Activated T-helper 1 cell treated with anti-CD3 and anti-CD28 coated beads, Interleukin-12 subunit alpha, Interleukin-12 subunit beta, Interleukin-2, Interleukin-4 antibody, amounts not matched to agents 30 ng/mL and 10 ng/mL and 1 ng/mL, durations not matched to agents 14 hours and 24 hours and 36 hours (primary cell): ENCODE data around the gene KRT33A. TPM values are rescaled to one million over a fixed set of nuclear protein-coding genes. Genes with fewer than 3 reads are reported as not detected.
"Not testable (repeated sequence)": the region's sequence is repeated elsewhere in the genome, so short reads cannot be mapped to it uniquely, and the experiment has no call there.

Experiments used
- DNase-seq: peaks from one replicate; pipeline ENCODE4 v3.0.0; 2021; ENCODE audit warnings: low spot score
- H3K27ac Mint-ChIP-seq: one replicate; pipeline ENCODE4 v1.8.0; 2021; ENCODE audit warnings: mild to moderate bottlenecking, mixed read lengths
- H3K27me3 Mint-ChIP-seq: one replicate; pipeline ENCODE4 v1.8.0; 2022; ENCODE audit warnings: mild to moderate bottlenecking, moderate library complexity, mixed read lengths; ENCODE audit not compliant: insufficient read depth
- H3K36me3 Mint-ChIP-seq: one replicate; pipeline ENCODE4 v1.8.0; 2021; ENCODE audit warnings: low read depth, mixed read lengths
- H3K4me1 Mint-ChIP-seq: one replicate; pipeline ENCODE4 v1.8.0; 2021; ENCODE audit warnings: low read depth, mixed read lengths
- H3K4me3 Mint-ChIP-seq: one replicate; pipeline ENCODE4 v1.8.0; 2021; ENCODE audit warnings: mild to moderate bottlenecking, moderate library complexity, mixed read lengths
- H3K9me3 Mint-ChIP-seq: one replicate; pipeline ENCODE4 v1.8.0; 2021; ENCODE audit warnings: mixed read lengths
- intact Hi-C: fragments of 100-400 bp; cut with micrococcal nuclease; formaldehyde crosslinking; loops from one replicate; pipeline ENCODE4 v1.15.1; 2024
- total RNA-seq: library from RNA; stranded (reverse); gene quantifications from 2 replicates; pipeline ENCODE4 v1.2.3, GENCODE V29; 2022

Gene KRT33A
- total RNA-seq, 1 donor from 2014 or later, result not detected

- Mint-ChIP-seq H3K36me3 (no peaks in the 10 kb centered on the region), H3K9me3 (no peaks in the 10 kb centered on the region), H3K4me1 (no peaks in the 10 kb centered on the region), H3K27ac (no peak overlapping the region), H3K27me3 (peaks cover 24% of the 10 kb centered on the region), H3K4me3 (no peak overlapping the region)
- no peak for DNase-seq
- intact Hi-C loops, result no loop called here
Measured at GRCh38 chr17:41351177-41351576, 549 bp upstream of the KRT33A start.

- Mint-ChIP-seq H3K27ac (no peak overlapping the region), H3K4me1 (peaks cover 3% of the 10 kb centered on the region), H3K27me3 (peaks cover 30% of the 10 kb centered on the region), H3K9me3 (peaks cover 3% of the 10 kb centered on the region), H3K36me3 (peaks cover 3% of the 10 kb centered on the region), H3K4me3 (no peak overlapping the region)
- DNase-seq, result no peak
- intact Hi-C loops, result no loop called here
Measured at GRCh38 chr17:41347869-41348760, 2.5 kb downstream of the KRT33A start.

GRCh38 chr17:41346421-41346820 is 4.2 kb downstream of the KRT33A start:
- H3K9me3 Mint-ChIP-seq, result peaks cover 16% of the 10 kb centered on the region
- H3K4me3 Mint-ChIP-seq, intact Hi-C loops, H3K27ac Mint-ChIP-seq, H3K36me3 Mint-ChIP-seq, DNase-seq: not testable (repeated sequence)
- H3K4me1 Mint-ChIP-seq, result peaks cover 18% of the 10 kb centered on the region
- H3K27me3 Mint-ChIP-seq, result peaks cover 28% of the 10 kb centered on the region

GRCh38 chr17:41345992-41346391 is 4.6 kb downstream of the KRT33A start:
- intact Hi-C loops, result no loop called here
- Mint-ChIP-seq H3K4me3 (no peak overlapping the region), H3K27me3 (peaks cover 24% of the 10 kb centered on the region), H3K9me3 (peaks cover 16% of the 10 kb centered on the region), H3K27ac (no peak overlapping the region), H3K4me1 (peaks cover 22% of the 10 kb centered on the region), H3K36me3 (peaks cover 6% of the 10 kb centered on the region)
- no peak for DNase-seq

- Mint-ChIP-seq H3K27ac (no peak overlapping the region), H3K4me3 (no peak overlapping the region), H3K4me1 (peaks cover 52% of the 10 kb centered on the region), H3K36me3 (peaks cover 6% of the 10 kb centered on the region), H3K27me3 (peaks cover 25% of the 10 kb centered on the region), H3K9me3 (peaks cover 16% of the 10 kb centered on the region)
- intact Hi-C loops, result loop anchor here (5.0 kb wide), 1 partner anchor 324 kb away; no protein-coding TSS in a partner anchor
- DNase-seq, result no peak
Measured at GRCh38 chr17:41343029-41343428, 7.6 kb downstream of the KRT33A start.

- Mint-ChIP-seq H3K4me3 (peak overlapping the region; percentile 11), H3K9me3 (peaks cover 16% of the 10 kb centered on the region), H3K27ac (peak overlapping the region; percentile 32), H3K36me3 (peaks cover 6% of the 10 kb centered on the region), H3K4me1 (peaks cover 52% of the 10 kb centered on the region), H3K27me3 (peaks cover 19% of the 10 kb centered on the region)
- intact Hi-C loops, result loop anchor here (1.0 to 5.0 kb wide), 2 partner anchors 63 to 326 kb away; no protein-coding TSS in a partner anchor
- peak; percentile 57 for DNase-seq
Measured at GRCh38 chr17:41340934-41341861, 9.4 kb downstream of the KRT33A start.

- DNase-seq, result no peak
- peaks cover 52% of the 10 kb centered on the region for H3K4me1 Mint-ChIP-seq
- peaks cover 21% of the 10 kb centered on the region for H3K27me3 Mint-ChIP-seq
- H3K4me3 Mint-ChIP-seq, result no peak overlapping the region
- H3K27ac Mint-ChIP-seq, result peak overlapping the region; percentile 36
- H3K9me3 Mint-ChIP-seq, result peaks cover 16% of the 10 kb centered on the region
- intact Hi-C loops, result loop anchor here (5.0 kb wide), 1 partner anchor 327 kb away; no protein-coding TSS in a partner anchor
- peaks cover 6% of the 10 kb centered on the region for H3K36me3 Mint-ChIP-seq
Measured at GRCh38 chr17:41340494-41340893, 10.1 kb downstream of the KRT33A start.

- DNase-seq, result no peak
- H3K27ac Mint-ChIP-seq, result peak overlapping the region; percentile 42
- peaks cover 52% of the 10 kb centered on the region for H3K4me1 Mint-ChIP-seq
- peaks cover 16% of the 10 kb centered on the region for H3K9me3 Mint-ChIP-seq
- peaks cover 19% of the 10 kb centered on the region for H3K27me3 Mint-ChIP-seq
- intact Hi-C loops, result loop anchor here (1.0 to 10.0 kb wide), 3 partner anchors 209 to 715 kb away; no protein-coding TSS in a partner anchor
- no peak overlapping the region for H3K4me3 Mint-ChIP-seq
- H3K36me3 Mint-ChIP-seq, result peaks cover 6% of the 10 kb centered on the region
Measured at GRCh38 chr17:41339571-41340172, 11.0 kb downstream of the KRT33A start.

- Mint-ChIP-seq H3K36me3 (peaks cover 6% of the 10 kb centered on the region), H3K27ac (peak overlapping the region; percentile 52)
- intact Hi-C loops, result loop anchor here (1.0 to 10.0 kb wide), 2 partner anchors 209 to 714 kb away; no protein-coding TSS in a partner anchor
Measured at GRCh38 chr17:41338961-41339485, 11.6 kb downstream of the KRT33A start.

GRCh38 chr17:41335747-41336146 is 14.9 kb downstream of the KRT33A start:
- no peak for DNase-seq
- Mint-ChIP-seq H3K9me3 (no peaks in the 10 kb centered on the region), H3K4me1 (peaks cover 27% of the 10 kb centered on the region), H3K27ac (no peak overlapping the region), H3K27me3 (peaks cover 11% of the 10 kb centered on the region), H3K36me3 (no peaks in the 10 kb centered on the region), H3K4me3 (no peak overlapping the region)
- intact Hi-C loops, result loop anchor here (10.0 kb wide), 1 partner anchor 711 kb away; no protein-coding TSS in a partner anchor

More at GRCh38 chr17:41338961-41339485, 11.6 kb downstream of the KRT33A start:
- DNase-seq, result peak; percentile 36
- peaks cover 52% of the 10 kb centered on the region for H3K4me1 Mint-ChIP-seq
- peaks cover 16% of the 10 kb centered on the region for H3K27me3 Mint-ChIP-seq
- peak overlapping the region; percentile 43 for H3K4me3 Mint-ChIP-seq
- peaks cover 16% of the 10 kb centered on the region for H3K9me3 Mint-ChIP-seq

- DNase-seq, result no peak
- Mint-ChIP-seq H3K36me3 (no peaks in the 10 kb centered on the region), H3K4me3 (no peak overlapping the region), H3K9me3 (no peaks in the 10 kb centered on the region), H3K4me1 (peaks cover 16% of the 10 kb centered on the region), H3K27me3 (peaks cover 11% of the 10 kb centered on the region), H3K27ac (no peak overlapping the region)
- intact Hi-C loops, result loop anchor here (10.0 kb wide), 1 partner anchor 710 kb away; no protein-coding TSS in a partner anchor
Measured at GRCh38 chr17:41334385-41335305, 16.0 kb downstream of the KRT33A start.
